GM06990 (cell line): ENCODE measurements around the gene B4GALNT4.
"Not testable (repeated sequence)": the region's sequence is repeated elsewhere in the genome, so short reads cannot be mapped to it uniquely, and the experiment has no call there.

Source experiments
- DNase-seq: peaks from one replicate; pipeline ENCODE4 v3.0.0-alpha.2; 2011; ENCODE audit not compliant: insufficient read length; ENCODE audit errors: extremely low read depth
- H3K27me3 ChIP-seq: replicated peaks from 2 replicates; pipeline ENCODE4 v1.6.0; 2011; ENCODE audit warnings: low read length; ENCODE audit not compliant: control insufficient read depth, insufficient read depth
- H3K36me3 ChIP-seq: 2 replicates; pipeline ENCODE4 v1.5.1; 2011; ENCODE audit warnings: low read length; ENCODE audit not compliant: control insufficient read depth, insufficient read depth
- H3K4me3 ChIP-seq: replicated peaks from 2 replicates; pipeline ENCODE4 v1.5.1; 2011; ENCODE audit warnings: low read depth, mild to moderate bottlenecking, control low read depth, low read length
- CTCF ChIP-seq: IDR thresholded peaks from 2 replicates; pipeline ENCODE4 v1.5.1; 2011; ENCODE audit warnings: low read length, control low read depth, mild to moderate bottlenecking, inconsistent platforms; ENCODE audit not compliant: insufficient read depth, poor library complexity, severe bottlenecking

Gene B4GALNT4

DNA sequence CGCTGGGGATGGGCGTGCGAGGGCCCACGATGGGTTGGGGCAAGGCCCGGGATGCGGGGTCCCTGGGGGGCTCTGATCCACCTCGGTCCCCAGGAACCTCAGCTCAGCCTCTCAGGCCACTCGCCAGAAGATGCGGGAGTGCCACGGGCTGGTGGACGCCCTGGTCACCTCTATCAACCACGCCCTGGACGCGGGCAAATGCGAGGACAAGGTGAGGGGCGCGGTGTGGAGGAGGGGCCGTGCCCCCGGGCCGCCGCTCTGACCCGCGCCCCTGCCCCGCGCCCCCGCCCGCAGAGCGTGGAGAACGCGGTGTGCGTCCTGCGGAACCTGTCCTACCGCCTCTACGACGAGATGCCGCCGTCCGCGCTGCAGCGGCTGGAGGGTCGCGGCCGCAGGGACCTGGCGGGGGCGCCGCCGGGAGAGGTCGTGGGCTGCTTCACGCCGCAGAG lies 31.0 kb downstream of the B4GALNT4 start:
- no peaks in the 10 kb centered on the region for H3K27me3 ChIP-seq
- no peak overlapping the region for H3K4me3 ChIP-seq
- no peak for TF ChIP-seq CTCF
- no peak for DNase-seq
- H3K36me3 ChIP-seq = no peaks in the 10 kb centered on the region

DNA sequence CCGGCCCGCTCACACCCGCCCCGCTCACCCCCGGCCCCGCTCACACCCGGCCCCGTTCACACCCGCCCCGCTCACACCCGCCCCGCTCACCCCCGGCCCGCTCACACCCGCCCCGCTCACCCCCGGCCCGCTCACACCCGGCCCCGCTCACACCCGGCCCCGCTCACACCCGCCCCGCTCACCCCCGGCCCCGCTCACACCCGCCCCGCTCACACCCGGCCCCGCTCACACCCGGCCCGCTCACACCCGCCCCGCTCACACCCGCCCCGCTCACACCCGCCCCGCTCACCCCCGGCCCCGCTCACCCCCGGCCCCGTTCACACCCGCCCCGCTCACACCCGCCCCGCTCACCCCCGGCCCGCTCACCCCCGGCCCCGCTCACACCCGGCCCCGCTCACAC lies 31.9 kb downstream of the B4GALNT4 start:
- not testable (repeated sequence) for H3K36me3 ChIP-seq, H3K27me3 ChIP-seq, H3K4me3 ChIP-seq

DNA sequence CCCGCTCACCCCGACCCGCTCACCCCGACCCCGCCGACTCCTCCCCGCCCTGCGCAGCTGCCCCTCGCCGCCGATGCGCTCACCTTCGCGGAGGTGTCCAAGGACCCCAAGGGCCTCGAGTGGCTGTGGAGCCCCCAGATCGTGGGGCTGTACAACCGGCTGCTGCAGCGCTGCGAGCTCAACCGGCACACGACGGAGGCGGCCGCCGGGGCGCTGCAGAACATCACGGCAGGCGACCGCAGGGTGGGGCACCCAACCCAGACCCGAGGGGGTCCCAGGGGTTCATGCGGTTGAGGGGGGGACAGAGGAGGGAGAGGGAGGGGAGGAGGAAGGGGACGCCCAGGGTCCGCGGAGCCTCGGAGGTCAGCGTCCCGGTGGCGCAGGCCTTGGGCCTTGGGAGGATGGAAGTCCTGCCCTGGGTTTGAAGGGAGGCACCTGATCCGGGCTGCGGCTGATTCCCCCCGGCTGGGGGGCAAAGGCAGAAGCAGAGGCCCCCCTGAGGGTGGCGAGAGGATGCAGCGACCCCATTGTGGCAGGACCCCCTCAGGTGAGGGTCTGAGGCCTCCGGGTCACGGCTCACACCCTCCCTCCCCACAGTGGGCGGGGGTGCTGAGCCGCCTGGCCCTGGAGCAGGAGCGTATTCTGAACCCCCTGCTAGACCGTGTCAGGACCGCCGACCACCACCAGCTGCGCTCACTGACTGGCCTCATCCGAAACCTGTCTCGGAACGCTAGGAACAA lies 33.9 kb downstream of the B4GALNT4 start:
- no peaks in the 10 kb centered on the region for H3K36me3 ChIP-seq
- no peak for TF ChIP-seq CTCF
- H3K27me3 ChIP-seq = no peaks in the 10 kb centered on the region
- H3K4me3 ChIP-seq = no peak overlapping the region
- peak; percentile 9 for DNase-seq

More for the DNA sequence above, 31.9 kb downstream of the B4GALNT4 start:
- DNase-seq = not testable (repeated sequence)

DNA sequence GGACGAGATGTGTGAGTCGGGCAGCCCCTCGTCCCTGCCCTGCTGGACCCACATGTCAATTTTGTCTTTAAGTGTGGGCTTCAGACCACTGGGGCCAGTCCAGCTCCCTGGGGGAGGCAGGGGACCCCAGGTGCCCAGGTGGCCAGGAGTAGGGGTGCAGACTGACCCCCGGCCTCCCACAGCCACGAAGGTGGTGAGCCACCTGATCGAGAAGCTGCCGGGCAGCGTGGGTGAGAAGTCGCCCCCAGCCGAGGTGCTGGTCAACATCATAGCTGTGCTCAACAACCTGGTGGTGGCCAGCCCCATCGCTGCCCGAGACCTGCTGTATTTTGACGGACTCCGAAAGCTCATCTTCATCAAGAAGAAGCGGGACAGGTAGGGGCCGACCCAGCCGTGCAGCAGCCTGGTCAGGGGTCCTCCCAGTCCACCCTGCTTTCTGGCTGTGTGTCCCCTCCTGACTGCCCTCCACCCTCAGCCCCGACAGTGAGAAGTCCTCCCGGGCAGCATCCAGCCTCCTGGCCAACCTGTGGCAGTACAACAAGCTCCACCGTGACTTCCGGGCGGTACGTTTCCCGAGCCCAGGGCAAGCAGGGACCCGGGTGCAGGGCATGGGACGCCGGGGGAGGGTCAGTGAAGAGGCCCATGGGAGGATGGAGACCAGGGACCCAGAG lies 34.6 kb downstream of the B4GALNT4 start:
- no peak for TF ChIP-seq CTCF
- Histone ChIP-seq H3K4me3 (no peak overlapping the region), H3K36me3 (no peaks in the 10 kb centered on the region), H3K27me3 (no peaks in the 10 kb centered on the region)
- no peak for DNase-seq

DNA sequence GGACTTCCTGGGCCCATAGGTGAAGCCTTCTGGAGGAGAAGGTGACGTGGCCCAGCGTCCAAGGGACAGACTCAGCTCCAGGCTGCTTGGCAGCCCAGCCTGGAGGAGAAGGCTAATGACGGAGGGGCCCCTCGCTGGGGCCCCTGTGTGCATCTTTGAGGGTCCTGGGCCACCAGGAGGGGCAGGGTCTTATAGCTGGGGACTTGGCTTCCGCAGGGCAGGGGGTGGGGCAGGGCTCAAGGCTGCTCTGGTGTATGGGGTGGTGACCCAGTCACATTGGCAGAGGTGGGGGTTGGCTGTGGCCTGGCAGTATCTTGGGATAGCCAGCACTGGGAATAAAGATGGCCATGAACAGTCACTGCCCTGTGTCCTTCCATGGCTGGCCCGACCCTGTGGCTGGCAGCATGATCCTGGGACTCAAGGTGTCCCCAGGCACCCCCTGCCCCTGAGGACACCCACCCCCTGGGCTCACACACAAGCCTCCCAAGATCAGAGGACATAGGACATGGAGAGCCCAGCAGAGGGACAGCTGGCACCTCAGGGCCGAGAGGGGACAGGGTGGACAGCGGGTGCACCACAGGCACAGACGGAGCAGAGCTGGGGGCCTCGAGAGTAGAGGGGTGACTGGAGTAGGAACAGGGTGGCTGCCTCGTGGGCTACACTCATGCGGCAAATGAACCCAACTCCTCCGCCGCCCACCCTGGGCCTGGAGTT lies 35.4 kb downstream of the B4GALNT4 start:
- no peaks in the 10 kb centered on the region for H3K36me3 ChIP-seq

More for the DNA sequence above, 35.4 kb downstream of the B4GALNT4 start:
- H3K27me3 ChIP-seq = no peaks in the 10 kb centered on the region
- no peak for TF ChIP-seq CTCF
- H3K4me3 ChIP-seq = no peak overlapping the region
- no peak for DNase-seq
